CD4-positive, CD25-positive, alpha-beta regulatory T cell (primary cell): Measurements from ENCODE around the gene PMEPA1. TPM values are rescaled to one million over a fixed set of nuclear protein-coding genes. Genes with fewer than 3 reads are reported as not detected.

Experiments used
- ATAC-seq, 2 donors: fragments of 150-1000 bp; cut with Tn5 transposase; one replicate each; pipeline ENCODE4 v1.10.0; 2021; ENCODE audit warnings: low read depth in 2 of 2, moderate number of reproducible peaks in 2 of 2, moderate library complexity in 1 of 2
- DNase-seq, 3 donors: peaks; one replicate each; pipeline versions ENCODE4 v3.0.0 to v3.0.0-alpha.2; 2012 to 2022; ENCODE audit warnings: mixed read lengths in 1 of 3
- H3K27ac ChIP-seq: one replicate; pipeline ENCODE4 v1.7.0; 2013; ENCODE audit warnings: mild to moderate bottlenecking, low read length; ENCODE audit not compliant: insufficient read depth, poor library complexity, severe bottlenecking
- H3K27me3 ChIP-seq: one replicate; pipeline ENCODE4 v1.7.0; 2013; ENCODE audit warnings: low read length; ENCODE audit not compliant: control insufficient read depth, insufficient read depth
- H3K36me3 ChIP-seq: one replicate; pipeline ENCODE4 v1.7.0; 2013; ENCODE audit warnings: mild to moderate bottlenecking, low read length, moderate library complexity; ENCODE audit not compliant: control insufficient read depth, insufficient read depth
- H3K4me1 ChIP-seq: 2 replicates; pipeline ENCODE4 v1.7.0; 2013; ENCODE audit warnings: mild to moderate bottlenecking, low read length; ENCODE audit not compliant: insufficient read depth, control insufficient read depth, poor library complexity, severe bottlenecking
- H3K4me3 ChIP-seq: one replicate; pipeline ENCODE4 v1.7.0; 2013; ENCODE audit warnings: low read depth, mild to moderate bottlenecking, low read length, moderate library complexity
- H3K9me3 ChIP-seq, 2 experiments: 1 replicate in 1 of 2; 2 replicates in 1 of 2; pipeline ENCODE4 v1.7.0; 2013; ENCODE audit warnings: low read length in 2 of 2, mild to moderate bottlenecking in 1 of 2, moderate library complexity in 1 of 2; ENCODE audit not compliant: control insufficient read depth in 2 of 2
- H3K27ac Mint-ChIP-seq, 3 donors: one replicate each; pipeline ENCODE4 v1.8.0; 2020 to 2022; ENCODE audit warnings: mild to moderate bottlenecking in 3 of 3, mixed read lengths in 3 of 3, moderate library complexity in 2 of 3
- H3K27me3 Mint-ChIP-seq: one replicate; pipeline ENCODE4 v1.8.0; 2022; ENCODE audit warnings: mild to moderate bottlenecking, mixed read lengths
- H3K36me3 Mint-ChIP-seq: one replicate; pipeline ENCODE4 v1.8.0; 2020; ENCODE audit warnings: mixed read lengths
- H3K4me1 Mint-ChIP-seq, 4 donors: one replicate each; pipeline ENCODE4 v1.8.0; 2020 to 2022; ENCODE audit warnings: mixed read lengths in 4 of 4, mild to moderate bottlenecking in 1 of 4
- H3K4me3 Mint-ChIP-seq, 4 donors: one replicate each; pipeline ENCODE4 v1.8.0; 2020 to 2022; ENCODE audit warnings: mild to moderate bottlenecking in 4 of 4, mixed read lengths in 4 of 4, moderate library complexity in 3 of 4
- H3K9me3 Mint-ChIP-seq, 7 donors: one replicate each; pipeline ENCODE4 v1.8.0; 2020 to 2022; ENCODE audit warnings: mixed read lengths in 7 of 7, mild to moderate bottlenecking in 3 of 7, moderate library complexity in 2 of 7
- polyA plus RNA-seq, 4 donors: library from polyadenylated mRNA; unstranded; fragments of 300-500 nt; fragmentation: Illumina TruSeq; gene quantifications; one replicate each; pipeline ENCODE4 v1.2.3, GENCODE V29; 2021
- total RNA-seq: library from RNA; stranded (reverse); gene quantifications from one replicate; pipeline ENCODE4 v1.2.3, GENCODE V29; 2022

Gene PMEPA1
- total and polyA plus RNA-seq, 5 donors from 2014 or later = 0.36 to 4.0 (median 0.86) TPM

DNA sequence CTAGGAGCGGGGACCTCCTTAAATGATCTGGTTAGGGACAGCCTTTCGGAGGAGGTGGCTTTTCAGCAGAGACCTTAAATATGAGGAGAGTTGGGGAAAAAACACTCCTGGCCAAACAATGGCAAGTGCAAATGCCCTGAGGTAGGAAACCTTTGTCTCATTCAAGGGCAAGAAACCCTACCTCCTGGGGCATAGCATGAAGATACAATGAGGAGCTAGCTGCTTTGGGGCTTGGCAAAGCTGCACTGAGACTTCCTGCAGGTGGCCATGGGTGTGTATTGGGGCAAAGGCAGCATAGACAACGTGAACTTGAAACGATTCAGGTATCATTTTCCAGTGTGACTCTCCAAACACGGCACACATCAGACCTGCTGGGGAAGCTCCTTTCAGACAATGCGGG lies 30.7 kb downstream of the PMEPA1 start:
- H3K9me3 Mint-ChIP-seq = no peaks in the 10 kb centered on the region
- no peaks in the 10 kb centered on the region for H3K36me3 ChIP-seq
- no peaks in the 10 kb centered on the region for H3K4me1 ChIP-seq
- peaks cover 6 to 21% (median 14%) of the 10 kb centered on the region in 4 donors for H3K4me1 Mint-ChIP-seq
- H3K27ac ChIP-seq = no peak overlapping the region
- no peak for DNase-seq
- H3K4me3 Mint-ChIP-seq = no peak overlapping the region
- peak overlapping the region in 1 of 3 donors; percentile 62 for H3K27ac Mint-ChIP-seq
- ATAC-seq = no peak
- no peaks in the 10 kb centered on the region for H3K27me3 ChIP-seq
- no peak overlapping the region for H3K4me3 ChIP-seq
- peaks cover 7% of the 10 kb centered on the region for H3K36me3 Mint-ChIP-seq
- H3K27me3 Mint-ChIP-seq = no peaks in the 10 kb centered on the region
- H3K9me3 ChIP-seq = no peaks in the 10 kb centered on the region

- Mint-ChIP-seq H3K4me3 (no peak overlapping the region), H3K4me1 (peaks cover 6 to 21% (median 14%) of the 10 kb centered on the region in 4 donors), H3K27ac (no peak overlapping the region), H3K27me3 (no peaks in the 10 kb centered on the region), H3K9me3 (no peaks in the 10 kb centered on the region), H3K36me3 (peaks cover 7% of the 10 kb centered on the region)
- H3K27ac ChIP-seq = no peak overlapping the region
- H3K27me3 ChIP-seq = no peaks in the 10 kb centered on the region
- ATAC-seq = no peak
- no peak for DNase-seq
- H3K36me3 ChIP-seq = no peaks in the 10 kb centered on the region
- no peaks in the 10 kb centered on the region for H3K9me3 ChIP-seq
- H3K4me1 ChIP-seq = no peaks in the 10 kb centered on the region
- H3K4me3 ChIP-seq = no peak overlapping the region
Measured at GRCh38 chr20:57678340-57678739, 31.5 kb downstream of the PMEPA1 start.

DNA sequence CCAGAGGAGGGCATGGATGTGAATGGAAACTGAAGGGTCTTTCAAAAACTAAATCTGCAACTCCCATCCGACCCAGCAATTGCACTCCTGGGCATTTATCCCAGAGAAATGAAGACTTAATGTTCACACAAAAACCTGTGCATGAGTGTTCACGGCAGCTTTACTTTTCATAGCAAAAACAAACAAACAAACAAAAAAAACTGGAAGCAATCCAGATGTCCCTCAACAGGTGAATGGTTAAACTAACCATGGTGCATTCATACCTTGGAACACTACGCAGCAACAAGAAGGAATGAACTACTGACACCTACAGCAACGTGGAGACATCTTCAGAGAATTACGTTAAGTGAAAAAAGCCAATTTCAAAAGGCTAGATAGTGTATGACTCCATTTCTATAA lies 32.2 kb downstream of the PMEPA1 start:
- peaks cover 6 to 21% (median 14%) of the 10 kb centered on the region in 4 donors for H3K4me1 Mint-ChIP-seq

GRCh38 chr20:57676589-57677583 lies 32.9 kb downstream of the PMEPA1 start:
- Histone ChIP-seq H3K4me3 (no peak overlapping the region), H3K9me3 (no peaks in the 10 kb centered on the region), H3K36me3 (no peaks in the 10 kb centered on the region), H3K27me3 (no peaks in the 10 kb centered on the region), H3K4me1 (no peaks in the 10 kb centered on the region), H3K27ac (no peak overlapping the region)
- Mint-ChIP-seq H3K4me1 (peaks cover 6 to 20% (median 15%) of the 10 kb centered on the region in 4 donors), H3K36me3 (peaks cover 7% of the 10 kb centered on the region), H3K27ac (peak overlapping the region in 1 of 3 donors; percentile 23), H3K4me3 (no peak overlapping the region), H3K9me3 (no peaks in the 10 kb centered on the region), H3K27me3 (no peaks in the 10 kb centered on the region)
- DNase-seq = no peak
- ATAC-seq = no peak

More for the DNA sequence above, 32.2 kb downstream of the PMEPA1 start:
- no peaks in the 10 kb centered on the region for H3K9me3 ChIP-seq
- H3K4me3 ChIP-seq = no peak overlapping the region
- no peaks in the 10 kb centered on the region for H3K4me1 ChIP-seq
- Mint-ChIP-seq H3K9me3 (no peaks in the 10 kb centered on the region), H3K27ac (no peak overlapping the region), H3K36me3 (peaks cover 7% of the 10 kb centered on the region), H3K27me3 (no peaks in the 10 kb centered on the region), H3K4me3 (no peak overlapping the region)
- H3K27ac ChIP-seq = no peak overlapping the region
- no peaks in the 10 kb centered on the region for H3K36me3 ChIP-seq
- no peaks in the 10 kb centered on the region for H3K27me3 ChIP-seq
- DNase-seq (no peak), ATAC-seq (no peak)

DNA sequence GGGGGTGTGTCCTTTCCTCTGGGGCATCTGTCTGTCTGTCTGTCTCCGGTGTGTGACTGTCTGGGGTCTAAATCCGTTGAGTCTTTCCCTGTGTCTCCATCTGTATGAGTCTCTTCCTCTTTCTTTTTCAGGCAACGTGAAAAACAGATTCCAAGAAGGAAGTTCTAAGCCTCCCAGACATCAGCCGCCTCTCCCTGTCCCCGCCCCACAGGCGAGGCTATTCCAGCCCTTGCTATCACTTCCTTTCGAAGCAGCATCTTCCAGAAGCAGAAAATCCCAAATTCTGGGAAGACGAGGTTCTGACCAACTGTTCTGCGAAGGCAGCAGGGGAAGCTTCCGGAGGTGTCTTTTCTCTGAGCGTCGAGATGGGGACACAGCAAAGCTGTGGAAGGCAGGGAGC lies 34.0 kb downstream of the PMEPA1 start:
- Mint-ChIP-seq H3K27ac (no peak overlapping the region), H3K4me3 (no peak overlapping the region), H3K27me3 (no peaks in the 10 kb centered on the region), H3K9me3 (no peaks in the 10 kb centered on the region), H3K36me3 (peaks cover 7% of the 10 kb centered on the region), H3K4me1 (peaks cover 6 to 16% (median 12%) of the 10 kb centered on the region in 4 donors)
- no peaks in the 10 kb centered on the region for H3K4me1 ChIP-seq
- ATAC-seq (no peak), DNase-seq (no peak)
- H3K27ac ChIP-seq = no peak overlapping the region
- no peaks in the 10 kb centered on the region for H3K36me3 ChIP-seq
- no peaks in the 10 kb centered on the region for H3K9me3 ChIP-seq
- no peak overlapping the region for H3K4me3 ChIP-seq
- H3K27me3 ChIP-seq = no peaks in the 10 kb centered on the region

DNA sequence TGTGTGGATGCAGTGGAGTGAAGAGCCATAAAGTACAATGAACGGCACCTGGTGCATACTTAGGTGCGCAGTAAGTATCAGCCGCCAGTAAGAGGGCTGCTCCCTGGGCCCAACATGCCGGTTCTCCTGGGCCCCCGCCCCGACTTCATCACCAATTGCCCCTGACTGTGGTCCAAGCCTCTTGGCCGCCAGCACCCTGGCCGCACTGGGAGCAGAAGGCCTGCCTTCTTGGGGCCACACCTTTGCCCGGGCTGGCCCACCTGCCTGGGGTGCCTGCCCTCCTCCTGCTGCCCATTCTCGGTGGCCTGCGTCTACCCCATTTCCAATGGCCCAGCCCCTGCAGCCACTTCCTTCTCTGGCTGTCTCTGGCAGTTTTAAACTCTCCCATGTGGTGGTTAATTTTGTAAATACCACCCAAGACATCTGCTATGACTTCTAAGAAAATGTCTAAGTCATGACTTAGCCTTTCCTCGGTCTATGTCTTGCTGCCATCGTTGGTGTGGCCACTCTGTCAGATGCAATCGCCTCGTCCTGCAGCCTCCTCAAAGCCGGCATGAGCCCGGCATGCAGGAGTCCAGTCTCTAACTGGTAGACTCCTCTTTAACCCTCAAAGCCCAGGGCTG lies 36.8 kb downstream of the PMEPA1 start:
- Histone ChIP-seq H3K4me3 (no peak overlapping the region), H3K36me3 (no peaks in the 10 kb centered on the region), H3K27ac (no peak overlapping the region), H3K27me3 (no peaks in the 10 kb centered on the region), H3K4me1 (no peaks in the 10 kb centered on the region), H3K9me3 (no peaks in the 10 kb centered on the region)
- H3K4me3 Mint-ChIP-seq = no peak overlapping the region
- ATAC-seq (no peak), DNase-seq (no peak)
- H3K27ac Mint-ChIP-seq = no peak overlapping the region
- H3K9me3 Mint-ChIP-seq = no peaks in the 10 kb centered on the region
- no peaks in the 10 kb centered on the region for H3K27me3 Mint-ChIP-seq
- H3K4me1 Mint-ChIP-seq = peaks cover 0 to 11% (median 5%) of the 10 kb centered on the region in 4 donors
- peaks cover 7% of the 10 kb centered on the region for H3K36me3 Mint-ChIP-seq

- H3K9me3 Mint-ChIP-seq = no peaks in the 10 kb centered on the region
- H3K36me3 Mint-ChIP-seq = peaks cover 3% of the 10 kb centered on the region
- no peak overlapping the region for H3K4me3 ChIP-seq
- H3K27ac ChIP-seq = no peak overlapping the region
- H3K9me3 ChIP-seq = no peaks in the 10 kb centered on the region
- H3K4me1 ChIP-seq = no peaks in the 10 kb centered on the region
- no peaks in the 10 kb centered on the region for H3K27me3 ChIP-seq
- no peaks in the 10 kb centered on the region for H3K27me3 Mint-ChIP-seq
- H3K27ac Mint-ChIP-seq = no peak overlapping the region
- no peak for ATAC-seq
- DNase-seq = no peak
- H3K36me3 ChIP-seq = no peaks in the 10 kb centered on the region
- H3K4me3 Mint-ChIP-seq = no peak overlapping the region
- H3K4me1 Mint-ChIP-seq = peaks cover 0 to 5% (median 2%) of the 10 kb centered on the region in 4 donors
Measured at GRCh38 chr20:57672164-57672563, 37.7 kb downstream of the PMEPA1 start.
